ENCODE data around the gene KCNAB3. TPM values are rescaled to one million over a fixed set of nuclear protein-coding genes. Genes with fewer than 3 reads are reported as not detected.
"Not testable (repeated sequence)": the region's sequence is repeated elsewhere in the genome, so short reads cannot be mapped to it uniquely, and the experiment has no call there.

The KCNAB3 gene
- total RNA-seq, 1 donor from 2014 or later, result 0.06 TPM

- no peak for DNase-seq (ENCODE audit: low read depth)
- no peak overlapping the region for H3K4me3 ChIP-seq (ENCODE audit: low read depth, low read length)
- TF ChIP-seq CTCF (conservative IDR thresholded peaks at IDR 0.05; ENCODE audit: low read depth, low read length), result no peak
These were observed 39.8 kb upstream of the KCNAB3 start for GRCh38 chr17:7969433-7969832.

DNA sequence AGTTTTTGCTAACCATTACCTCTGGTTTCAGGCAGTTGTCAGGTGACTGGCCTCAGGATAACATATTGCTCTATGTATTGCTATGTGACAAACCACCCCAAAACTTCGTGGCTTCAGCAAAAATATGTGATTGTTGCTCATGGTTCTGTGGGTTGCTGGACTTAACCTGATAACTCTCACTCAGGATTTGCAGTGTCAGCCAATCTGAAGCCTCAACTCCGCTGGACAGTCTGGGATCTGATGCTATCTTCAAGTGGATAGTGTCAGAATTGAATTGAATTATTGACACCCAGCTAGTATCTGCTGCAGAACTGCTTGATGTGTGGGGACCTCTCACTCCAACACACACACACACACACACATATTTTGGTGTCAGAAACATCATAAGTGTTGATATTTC is 38.1 kb upstream of the KCNAB3 start:
- no peak for DNase-seq (ENCODE audit: low read depth)
- TF ChIP-seq CTCF (conservative IDR thresholded peaks at IDR 0.05; ENCODE audit: low read depth, low read length), result no peak
- no peak overlapping the region for H3K4me3 ChIP-seq (ENCODE audit: low read depth, low read length)

DNA sequence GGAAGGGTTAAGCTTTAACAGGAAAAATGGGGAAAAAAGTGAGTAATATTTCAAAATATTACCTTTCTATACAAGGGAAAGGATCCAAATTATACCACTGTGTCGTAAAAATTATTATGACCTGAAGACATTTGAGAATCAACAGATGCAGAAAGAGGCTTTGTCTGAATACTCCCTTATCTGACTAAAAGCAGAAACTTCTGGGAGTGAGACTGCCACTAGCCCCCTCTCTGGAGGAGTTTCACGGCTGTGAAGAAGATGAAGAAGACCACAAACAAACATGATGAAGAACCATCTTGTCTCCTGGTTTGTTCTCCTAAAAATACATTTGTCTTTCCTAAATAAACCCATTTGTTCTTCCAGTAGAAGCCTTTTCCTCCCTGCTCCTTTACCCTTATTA is 31.8 kb upstream of the KCNAB3 start:
- DNase-seq (ENCODE audit: low read depth), result no peak
- no peak overlapping the region for H3K4me3 ChIP-seq (ENCODE audit: low read depth, low read length)
- TF ChIP-seq CTCF (conservative IDR thresholded peaks at IDR 0.05; ENCODE audit: low read depth, low read length), result no peak

- TF ChIP-seq CTCF (conservative IDR thresholded peaks at IDR 0.05; ENCODE audit: low read depth, low read length), result no peak
- no peak for DNase-seq (ENCODE audit: low read depth)
- no peak overlapping the region for H3K4me3 ChIP-seq (ENCODE audit: low read depth, low read length)
These were observed 30.0 kb upstream of the KCNAB3 start for GRCh38 chr17:7959503-7960253.

- DNase-seq (ENCODE audit: low read depth), result no peak
- TF ChIP-seq CTCF (conservative IDR thresholded peaks at IDR 0.05; ENCODE audit: low read depth, low read length), result no peak
- no peak overlapping the region for H3K4me3 ChIP-seq (ENCODE audit: low read depth, low read length)
These were observed 26.7 kb upstream of the KCNAB3 start for GRCh38 chr17:7956228-7956965.

- no peak overlapping the region for H3K4me3 ChIP-seq (ENCODE audit: low read depth, low read length)
- no peak for TF ChIP-seq CTCF (conservative IDR thresholded peaks at IDR 0.05; ENCODE audit: low read depth, low read length)
- no peak for DNase-seq (ENCODE audit: low read depth)
These were observed 26.0 kb upstream of the KCNAB3 start for GRCh38 chr17:7955414-7956227.

- not testable (repeated sequence) for H3K4me3 ChIP-seq (ENCODE audit: low read depth, low read length); DNase-seq (ENCODE audit: low read depth)
These were observed 23.6 kb upstream of the KCNAB3 start for GRCh38 chr17:7953266-7953665.
